ENCODE measurements around the gene NKX1-1. TPM values are rescaled to one million over a fixed set of nuclear protein-coding genes. Genes with fewer than 3 reads are reported as not detected.

Gene NKX1-1
- polyA plus RNA-seq, 3 donors: not detected

- no peak for DNase-seq (ENCODE audit: low read depth in 3 of 3, low spot score in 2 of 3)
These were observed 44.2 kb downstream of the NKX1-1 start for GRCh38 chr4:1362046-1362445.

- DNase-seq (ENCODE audit: low read depth in 3 of 3, low spot score in 2 of 3): no peak
These were observed 44.8 kb downstream of the NKX1-1 start for GRCh38 chr4:1361431-1361830.

GRCh38 chr4:1360423-1361283 is 45.6 kb downstream of the NKX1-1 start:
- no peak for DNase-seq (ENCODE audit: low read depth in 3 of 3, low spot score in 2 of 3)

- DNase-seq (ENCODE audit: low read depth in 3 of 3, low spot score in 2 of 3): no peak
These were observed 46.3 kb downstream of the NKX1-1 start for GRCh38 chr4:1359976-1360375.

- no peak for DNase-seq (ENCODE audit: low read depth in 3 of 3, low spot score in 2 of 3)
These were observed 47.1 kb downstream of the NKX1-1 start for GRCh38 chr4:1359144-1359501.

- no peak for DNase-seq (ENCODE audit: low read depth in 3 of 3, low spot score in 2 of 3)
These were observed 47.7 kb downstream of the NKX1-1 start for GRCh38 chr4:1358421-1359143.

- DNase-seq (ENCODE audit: low read depth in 3 of 3, low spot score in 2 of 3): no peak
These were observed 48.6 kb downstream of the NKX1-1 start for GRCh38 chr4:1357356-1358248.

GRCh38 chr4:1356181-1356998 is 49.9 kb downstream of the NKX1-1 start:
- DNase-seq (ENCODE audit: low read depth in 3 of 3, low spot score in 2 of 3): peak in 2 of 3 donors; percentile 10 to 13

GRCh38 chr4:1355378-1355777 is 50.9 kb downstream of the NKX1-1 start:
- DNase-seq (ENCODE audit: low read depth in 3 of 3, low spot score in 2 of 3): no peak

GRCh38 chr4:1354983-1355275 is 51.3 kb downstream of the NKX1-1 start:
- DNase-seq (ENCODE audit: low read depth in 3 of 3, low spot score in 2 of 3): no peak

GRCh38 chr4:1354136-1354982 is 51.9 kb downstream of the NKX1-1 start:
- DNase-seq (ENCODE audit: low read depth in 3 of 3, low spot score in 2 of 3): no peak

- no peak for DNase-seq (ENCODE audit: low read depth in 3 of 3, low spot score in 2 of 3)
These were observed 52.8 kb downstream of the NKX1-1 start for GRCh38 chr4:1353186-1354055.

Other genes starting within 250 kb of the NKX1-1 start
- gene SPON2, start 233.9 kb downstream of the NKX1-1 start, polyA plus RNA-seq (ENCODE audit: insufficient read length in 3 of 3): 1 to 10 TPM; 5.8 to 8.1 (median 6.9) TPM
- 100 to 1,000 TPM in 2 of 3 donors, 10 to 100 TPM in 1; 98.0 to 118 (median 107) TPM for gene CTBP1, start 157.3 kb downstream of the NKX1-1 start, polyA plus RNA-seq (ENCODE audit: insufficient read length in 3 of 3)
- gene MAEA, start 116.6 kb downstream of the NKX1-1 start, polyA plus RNA-seq (ENCODE audit: insufficient read length in 3 of 3): 10 to 100 TPM; 58.5 to 58.6 (median 58.6) TPM
- gene UVSSA, start 59.2 kb downstream of the NKX1-1 start, polyA plus RNA-seq (ENCODE audit: insufficient read length in 3 of 3): 1 to 10 TPM; 5.5 to 6.5 (median 6.0) TPM

All from right renal cortex interstitium (tissue), 3 donors.